GM23248 (cell line): Measurements from ENCODE around the gene DTNA. TPM values are rescaled to one million over a fixed set of nuclear protein-coding genes. Genes with fewer than 3 reads are reported as not detected.
"Not testable (repeated sequence)": the region's sequence is repeated elsewhere in the genome, so short reads cannot be mapped to it uniquely, and the experiment has no call there.

ENCODE experiments used
- DNase-seq: peaks from one replicate; pipeline ENCODE4 v3.0.0-alpha.2; 2015
- H2AFZ ChIP-seq: fragments of 200-600 bp; sonication (generic); 2 replicates; pipeline ENCODE4 v1.6.1; 2016; ENCODE audit warnings: antibody characterized with exemption
- H3F3A ChIP-seq: fragments of 200-600 bp; sonication (generic); 2 replicates; pipeline ENCODE4 v1.6.1; 2016; ENCODE audit warnings: mild to moderate bottlenecking, antibody characterized with exemption, mixed run types; ENCODE audit not compliant: insufficient read depth
- H3K27ac ChIP-seq: fragments of 200-600 bp; sonication (generic); 2 replicates; pipeline ENCODE4 v1.5.1; 2016; ENCODE audit warnings: mild to moderate bottlenecking
- H3K27me3 ChIP-seq: fragments of 200-600 bp; sonication (generic); replicated peaks from 2 replicates; pipeline ENCODE4 v1.6.1; 2016; ENCODE audit warnings: mild to moderate bottlenecking; ENCODE audit not compliant: insufficient read depth
- H3K36me3 ChIP-seq: fragments of 200-600 bp; sonication (generic); 2 replicates; pipeline ENCODE4 v1.6.1; 2016; ENCODE audit warnings: low read depth, mild to moderate bottlenecking
- H3K4me1 ChIP-seq: fragments of 200-600 bp; sonication (generic); 2 replicates; pipeline ENCODE4 v1.6.1; 2016; ENCODE audit warnings: mild to moderate bottlenecking; ENCODE audit not compliant: insufficient read depth
- H3K4me2 ChIP-seq: fragments of 200-600 bp; sonication (generic); one replicate; pipeline ENCODE4 v1.6.1; 2016; ENCODE audit warnings: mild to moderate bottlenecking; ENCODE audit not compliant: unreplicated experiment
- H3K4me3 ChIP-seq: fragments of 200-600 bp; sonication (generic); 2 replicates; pipeline ENCODE4 v1.5.1; 2016; ENCODE audit warnings: mild to moderate bottlenecking
- H3K79me2 ChIP-seq: fragments of 200-600 bp; sonication (generic); 2 replicates; pipeline ENCODE4 v1.6.1; 2016; ENCODE audit warnings: mild to moderate bottlenecking; ENCODE audit not compliant: insufficient read depth
- H3K9ac ChIP-seq: fragments of 200-600 bp; sonication (generic); 2 replicates; pipeline ENCODE4 v1.6.1; 2016; ENCODE audit warnings: mild to moderate bottlenecking
- H3K9me2 ChIP-seq: fragments of 200-600 bp; sonication (generic); 2 replicates; pipeline ENCODE4 v1.6.1; 2016; ENCODE audit warnings: mixed run types, mild to moderate bottlenecking, moderate library complexity; ENCODE audit not compliant: insufficient read depth
- H3K9me3 ChIP-seq: fragments of 200-600 bp; sonication (generic); one replicate; pipeline ENCODE4 v1.6.1; 2017; ENCODE audit warnings: low read depth
- H4K20me1 ChIP-seq: fragments of 200-600 bp; sonication (generic); 2 replicates; pipeline ENCODE4 v1.6.0; 2016; ENCODE audit not compliant: insufficient read depth
- EZH2 ChIP-seq: fragments of 200-600 bp; sonication (generic); IDR thresholded peaks from 2 replicates; pipeline ENCODE4 v1.6.1; 2018; ENCODE audit warnings: antibody characterized with exemption, mild to moderate bottlenecking; ENCODE audit not compliant: insufficient read depth, poor library complexity, severe bottlenecking
- EZH2phosphoT487 ChIP-seq: fragments of 200-600 bp; sonication (generic); IDR thresholded peaks from 2 replicates; pipeline ENCODE4 v1.6.1; 2018; ENCODE audit warnings: antibody characterized with exemption, moderate library complexity, mild to moderate bottlenecking, low read depth; ENCODE audit not compliant: insufficient read depth
- WGBS, 2 experiments: methylation state at CpG; one replicate each; pipeline ENCODE4 v1.1.6; 2015 to 2017; ENCODE audit warnings: low lambda C conversion rate in 2 of 2, low coverage in 1 of 2; ENCODE audit errors: missing lambda C conversion rate in 2 of 2; 5-methylcytosine and 5-hydroxymethylcytosine counted together
- in situ Hi-C: fragments of 300-500 bp; cut with MboI; formaldehyde crosslinking; loops from 2 replicates; pipeline ENCODE4 v1.15.0; 2020
- polyA plus RNA-seq: library from polyadenylated mRNA; unstranded; fragments of >200 nt; fragmentation: Nextera tagmentation; extraction: Ambion mirVana; gene quantifications from 2 replicates; pipeline ENCODE4 v1.2.1, GENCODE V29; 2016
- total RNA-seq: library from RNA; depleted of rRNA; stranded (reverse); fragments of >200 nt; shearing (Covaris generic); gene quantifications from 2 replicates; pipeline ENCODE4 v1.2.3, GENCODE V29; 2014

The DTNA gene
- total and polyA plus RNA-seq, 2 experiments from 2014 or later: 4.2 to 5.5 TPM

DNA sequence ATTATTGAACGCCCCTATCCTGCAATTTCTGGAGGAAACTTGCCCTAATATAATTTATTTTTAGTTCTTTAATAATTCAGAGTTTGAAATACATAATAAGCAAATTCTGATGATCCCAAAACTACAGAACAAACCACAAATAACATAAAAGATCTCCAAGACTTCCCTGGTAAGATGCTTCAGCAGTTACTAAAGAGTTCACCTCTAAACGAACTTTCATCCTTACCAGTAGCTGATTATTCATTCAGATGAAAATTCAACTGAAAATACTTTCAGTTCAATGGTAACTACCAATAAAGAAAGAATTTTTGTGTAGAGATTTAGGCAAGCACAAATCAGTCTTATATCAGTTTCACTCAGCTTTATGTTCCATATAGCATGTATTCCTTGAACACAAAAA, 201.0 kb downstream of the DTNA start:
- Histone ChIP-seq H3K4me3 (no peak overlapping the region), H3K36me3 (no peaks in the 10 kb centered on the region), H3K9me2 (no peaks in the 10 kb centered on the region), H3K9ac (no peak overlapping the region), H3K4me2 (no peak overlapping the region), H2AFZ (no peak overlapping the region), H3K4me1 (peaks cover 20% of the 10 kb centered on the region), H3K27ac (no peak overlapping the region), H3F3A (no peaks in the 10 kb centered on the region), H3K79me2 (no peaks in the 10 kb centered on the region), H4K20me1 (no peaks in the 10 kb centered on the region), H3K27me3 (no peaks in the 10 kb centered on the region), H3K9me3 (no peaks in the 10 kb centered on the region)
- DNase-seq: no peak
- no peak for TF ChIP-seq EZH2phosphoT487
- TF ChIP-seq EZH2: no peak
- in situ Hi-C loops: no loop called here
- 76 to 86% methylated on average over 2 of the region's 2 CpGs for WGBS, 2 experiments

GRCh38 chr18:34911661-34912384, 201.7 kb downstream of the DTNA start:
- Histone ChIP-seq H3K36me3 (no peaks in the 10 kb centered on the region), H3K79me2 (no peaks in the 10 kb centered on the region), H3K4me1 (peaks cover 20% of the 10 kb centered on the region), H3K9me3 (no peaks in the 10 kb centered on the region), H3K4me3 (no peak overlapping the region), H2AFZ (no peak overlapping the region), H3K27ac (no peak overlapping the region), H3K27me3 (no peaks in the 10 kb centered on the region), H3K9ac (no peak overlapping the region), H3F3A (no peaks in the 10 kb centered on the region), H3K9me2 (no peaks in the 10 kb centered on the region), H4K20me1 (no peaks in the 10 kb centered on the region), H3K4me2 (peak overlapping the region; percentile 12)
- in situ Hi-C loops: no loop called here
- TF ChIP-seq EZH2: no peak
- TF ChIP-seq EZH2phosphoT487: no peak
- peak; percentile 85 for DNase-seq
- 30 to 33% methylated on average over 3 of the region's 3 CpGs for WGBS, 2 experiments

- in situ Hi-C loops: no loop called here
- no peak for TF ChIP-seq EZH2
- TF ChIP-seq EZH2phosphoT487: no peak
- Histone ChIP-seq H2AFZ (no peak overlapping the region), H3K27ac (no peak overlapping the region), H3K9ac (no peak overlapping the region), H3K27me3 (no peaks in the 10 kb centered on the region), H3K4me1 (peaks cover 20% of the 10 kb centered on the region), H3K9me3 (no peaks in the 10 kb centered on the region), H3K4me2 (no peak overlapping the region), H3K4me3 (no peak overlapping the region), H4K20me1 (no peaks in the 10 kb centered on the region), H3K9me2 (no peaks in the 10 kb centered on the region), H3K79me2 (no peaks in the 10 kb centered on the region), H3F3A (no peaks in the 10 kb centered on the region), H3K36me3 (no peaks in the 10 kb centered on the region)
- DNase-seq: no peak
- WGBS, 2 experiments: 46 to 48% methylated on average over 4 of the region's 4 CpGs
Measured at GRCh38 chr18:34913837-34914661, 204.0 kb downstream of the DTNA start.

- no peaks in the 10 kb centered on the region for H3F3A ChIP-seq
- DNase-seq: no peak
- no peaks in the 10 kb centered on the region for H3K36me3 ChIP-seq
- H3K9me2 ChIP-seq: no peaks in the 10 kb centered on the region
- no peaks in the 10 kb centered on the region for H4K20me1 ChIP-seq
- no peaks in the 10 kb centered on the region for H3K79me2 ChIP-seq
- H3K4me1 ChIP-seq: peaks cover 17% of the 10 kb centered on the region
- no peak for TF ChIP-seq EZH2phosphoT487
- no peak for TF ChIP-seq EZH2
- H2AFZ ChIP-seq: no peak overlapping the region
- no peak overlapping the region for H3K4me2 ChIP-seq
- H3K27me3 ChIP-seq: no peaks in the 10 kb centered on the region
- H3K9ac ChIP-seq: no peak overlapping the region
- no peak overlapping the region for H3K4me3 ChIP-seq
- 68 to 74% methylated on average over 3 of the region's 3 CpGs for WGBS, 2 experiments
- H3K9me3 ChIP-seq: no peaks in the 10 kb centered on the region
- in situ Hi-C loops: no loop called here
- H3K27ac ChIP-seq: no peak overlapping the region
Measured at GRCh38 chr18:34915046-34915445, 204.9 kb downstream of the DTNA start.

DNA sequence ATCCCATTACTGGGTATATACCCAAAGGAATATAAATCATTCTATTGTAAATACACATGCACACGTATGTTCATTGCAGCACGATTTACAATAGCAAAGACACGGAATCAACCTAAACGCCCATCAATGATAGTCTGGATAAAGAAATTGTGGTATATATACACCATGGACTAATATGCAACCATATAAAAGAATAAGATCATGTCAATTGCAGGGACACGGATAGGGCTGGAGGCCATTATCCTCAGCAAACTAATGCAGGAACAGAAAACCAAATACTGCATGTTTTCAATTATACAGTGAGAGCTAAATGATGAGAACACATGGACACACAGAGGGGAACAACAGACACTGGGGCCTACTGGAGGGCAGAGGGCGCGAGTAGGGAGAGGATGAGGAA, 206.4 kb downstream of the DTNA start:
- in situ Hi-C loops: not testable (repeated sequence)

More for the DNA sequence above, 206.4 kb downstream of the DTNA start:
- not testable (repeated sequence) for H3K9me3 ChIP-seq, H3K79me2 ChIP-seq, H4K20me1 ChIP-seq, H3K4me2 ChIP-seq, H3K27ac ChIP-seq, H2AFZ ChIP-seq, H3K9ac ChIP-seq, H3K27me3 ChIP-seq, H3K36me3 ChIP-seq, H3K4me3 ChIP-seq, H3F3A ChIP-seq, H3K9me2 ChIP-seq, DNase-seq
- peaks cover 11% of the 10 kb centered on the region for H3K4me1 ChIP-seq
- 87 to 90% methylated on average over 7 of the region's 7 CpGs for WGBS, 2 experiments
